ENCODE data around the gene DACH1. TPM values are rescaled to one million over a fixed set of nuclear protein-coding genes. Genes with fewer than 3 reads are reported as not detected.

Gene DACH1
- total and polyA plus RNA-seq, 9 of the 15 experiments (the other 6 are each of a cell fraction or from before 2014, with no cell fraction given): 0.04 to 0.07 (median 0.04) TPM; not detected in 2

- FAIRE-seq (no peak), DNase-seq (ENCODE audit: extremely low read depth in 1 of 4, low spot score in 3 of 4) (no peak), ATAC-seq (no peak)
- Histone ChIP-seq H3K27ac (ENCODE audit: extremely low read depth, low read depth, low read length) (no peak overlapping the region), H3K79me2 (ENCODE audit: control insufficient read depth, insufficient read depth, low read length) (no peaks in the 10 kb centered on the region), H3K4me3 (no peak overlapping the region), H3K4me1 (replicated peaks in 1 of 2; ENCODE audit: control insufficient read depth in 2 of 2, insufficient read depth in 2 of 2, low read length in 2 of 2) (no peaks in the 10 kb centered on the region), H3K36me3 (ENCODE audit: control insufficient read depth, insufficient read depth, low read length) (no peaks in the 10 kb centered on the region), H4K20me1 (replicated peaks; ENCODE audit: control insufficient read depth, insufficient read depth, low read length) (no peaks in the 10 kb centered on the region), H3K4me2 (ENCODE audit: insufficient read depth, low read length) (no peak overlapping the region), H3K27me3 (ENCODE audit: control insufficient read depth in 2 of 2, insufficient read depth in 2 of 2, low read length in 2 of 2) (no peaks in the 10 kb centered on the region), H2AFZ (ENCODE audit: low read depth, low read length) (no peak overlapping the region), H3K9ac (ENCODE audit: insufficient read depth in 1 of 2, low read depth in 2 of 2, low read length in 2 of 2) (no peak overlapping the region), H3K9me1 (ENCODE audit: control insufficient read depth, insufficient read depth, low read length) (no peaks in the 10 kb centered on the region), H3K9me3 (replicated peaks; ENCODE audit: control insufficient read depth, insufficient read depth, low read depth, low read length) (no peaks in the 10 kb centered on the region)
- BruUV-seq (replicated peaks): no TSS peak
- TF ChIP-seq JUNB (CRISPR knock-in tag; conservative IDR thresholded peaks at IDR 0.05) (no peak), ERF (CRISPR knock-in tag; IDR thresholded peaks at IDR 0.05) (no peak), ZNF699 (CRISPR knock-in tag; IDR thresholded peaks at IDR 0.05; ENCODE audit: insufficient replicate concordance) (no peak), CTCF (IDR thresholded peaks at IDR 0.05 in 2 of 3, conservative IDR thresholded peaks at IDR 0.05 in 1 of 3; ENCODE audit: insufficient read depth in 2 of 3, low read depth in 1 of 3, low read length in 3 of 3) (no peak)
- intact Hi-C loops (cut with micrococcal nuclease): no loop called here
- POLR2A ChIA-PET: no interaction called here
- CTCF ChIA-PET (ENCODE audit: low intra/inter-chr PET ratio): no interaction called here
- in situ Hi-C loops (cut with MboI): no loop called here
Observed at GRCh38 chr13:71659404-71659803, 207.6 kb downstream of the DACH1 start.

- Histone ChIP-seq H3K9me3 (replicated peaks; ENCODE audit: control insufficient read depth, insufficient read depth, low read depth, low read length) (no peaks in the 10 kb centered on the region), H3K79me2 (ENCODE audit: control insufficient read depth, insufficient read depth, low read length) (no peaks in the 10 kb centered on the region), H3K4me1 (replicated peaks in 1 of 2; ENCODE audit: control insufficient read depth in 2 of 2, insufficient read depth in 2 of 2, low read length in 2 of 2) (no peaks in the 10 kb centered on the region), H3K27ac (ENCODE audit: extremely low read depth, low read depth, low read length) (no peak overlapping the region), H3K9me1 (ENCODE audit: control insufficient read depth, insufficient read depth, low read length) (no peaks in the 10 kb centered on the region), H3K27me3 (ENCODE audit: control insufficient read depth in 2 of 2, insufficient read depth in 2 of 2, low read length in 2 of 2) (no peaks in the 10 kb centered on the region), H4K20me1 (replicated peaks; ENCODE audit: control insufficient read depth, insufficient read depth, low read length) (no peaks in the 10 kb centered on the region), H3K4me3 (no peak overlapping the region), H3K36me3 (ENCODE audit: control insufficient read depth, insufficient read depth, low read length) (no peaks in the 10 kb centered on the region), H3K9ac (ENCODE audit: insufficient read depth in 1 of 2, low read depth in 2 of 2, low read length in 2 of 2) (no peak overlapping the region), H3K4me2 (ENCODE audit: insufficient read depth, low read length) (no peak overlapping the region), H2AFZ (ENCODE audit: low read depth, low read length) (no peak overlapping the region)
- TF ChIP-seq PHF20 (IDR thresholded peaks at IDR 0.05; ENCODE audit: partially characterized antibody): no peak
- no peak for TF ChIP-seq CBFA2T2 (conservative IDR thresholded peaks at IDR 0.05)
- TF ChIP-seq ZNF449 (CRISPR knock-in tag; IDR thresholded peaks at IDR 0.05): no peak
- no peak for TF ChIP-seq TRIM25 (IDR thresholded peaks at IDR 0.05; ENCODE audit: borderline replicate concordance)
- CTCF ChIA-PET (ENCODE audit: low intra/inter-chr PET ratio): no interaction called here
- POLR2A ChIA-PET: no interaction called here
- BruUV-seq (replicated peaks): no TSS peak
- in situ Hi-C loops (cut with MboI) (no loop called here), intact Hi-C loops (cut with micrococcal nuclease) (no loop called here)
- DNase-seq (ENCODE audit: extremely low read depth in 1 of 4, low spot score in 3 of 4) (no peak), ATAC-seq (no peak), FAIRE-seq (no peak)
- WGBS (ENCODE audit: insufficient coverage, low coverage, missing lambda C conversion rate): 7% methylated on average over 3 of the region's 3 CpGs
Observed at GRCh38 chr13:71645467-71645866, 221.5 kb downstream of the DACH1 start.

All from K562 (cell line).